DND-41 (cell line): Measurements from ENCODE around the gene DIO1.

Experiments
- CTCF ChIP-seq: IDR thresholded peaks from 2 replicates; pipeline ENCODE4 v1.5.1; 2012; ENCODE audit warnings: borderline replicate concordance, low read length, moderate library complexity, mild to moderate bottlenecking; ENCODE audit not compliant: poor library complexity, severe bottlenecking; ENCODE audit errors: extremely low read depth
- EZH2 ChIP-seq: IDR thresholded peaks from 3 replicates; pipeline ENCODE4 v1.6.1; 2012; ENCODE audit warnings: borderline replicate concordance, low read depth, mild to moderate bottlenecking, moderate library complexity, low read length, inconsistent platforms; ENCODE audit not compliant: severe bottlenecking

- no peak for TF ChIP-seq CTCF
- TF ChIP-seq EZH2 = no peak
Observed at GRCh38 chr1:53899708-53900107, 5.7 kb downstream of the DIO1 start.
